Activated CD8-positive, alpha-beta T cell treated with anti-CD3 and anti-CD28 coated beads for 36 hours (primary cell): ENCODE results near the gene FAM83B. TPM values are rescaled to one million over a fixed set of nuclear protein-coding genes. Genes with fewer than 3 reads are reported as not detected.
"Not testable (repeated sequence)": the region's sequence is repeated elsewhere in the genome, so short reads cannot be mapped to it uniquely, and the experiment has no call there.

Experiments used
- ATAC-seq: fragments of 200-7000 bp; cut with Tn5 transposase; one replicate; pipeline ENCODE4 v1.10.0; 2021; ENCODE audit warnings: mild to moderate bottlenecking, moderate library complexity
- CTCF ChIA-PET: fragments of 350-600 bp; sonication (Branson Sonifier 250); formaldehyde crosslinking; loops from one replicate; lab custom pipeline; 2021; ENCODE audit warnings: antibody characterized with exemption; lab: Charles Lee
- POLR2A ChIA-PET: fragments of 350-600 bp; sonication (Branson Sonifier 250); formaldehyde crosslinking; loops from one replicate; lab custom pipeline; 2021; ENCODE audit warnings: antibody characterized with exemption; lab: Charles Lee
- DNase-seq: peaks from one replicate; pipeline ENCODE4 v3.0.0-alpha.2; 2020
- H3K27ac Mint-ChIP-seq: one replicate; pipeline ENCODE4 v1.8.0; 2021; ENCODE audit warnings: mild to moderate bottlenecking, mixed read lengths
- H3K27me3 Mint-ChIP-seq: one replicate; pipeline ENCODE4 v1.8.0; 2021; ENCODE audit warnings: mixed read lengths
- H3K36me3 Mint-ChIP-seq: one replicate; pipeline ENCODE4 v1.8.0; 2021; ENCODE audit warnings: low read depth, mixed read lengths
- H3K4me1 Mint-ChIP-seq: one replicate; pipeline ENCODE4 v1.8.0; 2021; ENCODE audit warnings: low read depth, mixed read lengths
- H3K4me3 Mint-ChIP-seq: one replicate; pipeline ENCODE4 v1.8.0; 2021; ENCODE audit warnings: mild to moderate bottlenecking, moderate library complexity, mixed read lengths
- H3K9me3 Mint-ChIP-seq: one replicate; pipeline ENCODE4 v1.8.0; 2021; ENCODE audit warnings: mixed read lengths
- intact Hi-C: fragments of 100-400 bp; cut with micrococcal nuclease; formaldehyde crosslinking; loops from one replicate; pipeline ENCODE4 v1.10.0; 2022
- total RNA-seq, 2 experiments: library from RNA; stranded (reverse); gene quantifications; one replicate each; pipeline ENCODE4 v1.2.3, GENCODE V29; 2021
- TF ChIP-seq, protein P1 (sequence below): fragments of 200-600 bp; IDR thresholded peaks from one replicate; pipeline ENCODE4 v1.8.0; 2022; ENCODE audit warnings: antibody characterized with exemption, mild to moderate bottlenecking

Gene FAM83B
- total RNA-seq, 2 experiments from 2014 or later, result not detected

DNA sequence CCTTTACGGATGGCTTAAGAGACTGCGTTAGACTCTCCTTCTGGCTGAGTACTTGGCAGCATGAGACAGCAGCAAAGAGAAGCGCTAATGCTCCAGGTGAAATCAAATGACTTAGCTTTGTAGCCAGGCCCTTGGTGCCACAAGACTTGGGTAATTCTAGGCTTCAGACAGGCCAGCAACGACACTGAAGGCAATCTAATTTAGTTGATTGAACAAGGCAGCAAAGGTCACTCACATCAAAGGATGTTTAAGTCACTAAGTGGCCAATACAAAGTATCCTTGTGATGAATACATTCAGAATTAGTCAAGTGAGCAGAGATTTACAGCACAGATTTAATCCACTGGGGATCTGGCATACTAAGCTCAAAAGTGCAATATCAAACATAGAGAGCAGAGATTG, 113.2 kb downstream of the FAM83B start:
- intact Hi-C loops, result no loop called here
- Mint-ChIP-seq H3K4me1 (no peaks in the 10 kb centered on the region), H3K9me3 (no peaks in the 10 kb centered on the region), H3K27ac (no peak overlapping the region), H3K36me3 (no peaks in the 10 kb centered on the region), H3K27me3 (no peaks in the 10 kb centered on the region), H3K4me3 (no peak overlapping the region)
- TF ChIP-seq, protein P1, sequence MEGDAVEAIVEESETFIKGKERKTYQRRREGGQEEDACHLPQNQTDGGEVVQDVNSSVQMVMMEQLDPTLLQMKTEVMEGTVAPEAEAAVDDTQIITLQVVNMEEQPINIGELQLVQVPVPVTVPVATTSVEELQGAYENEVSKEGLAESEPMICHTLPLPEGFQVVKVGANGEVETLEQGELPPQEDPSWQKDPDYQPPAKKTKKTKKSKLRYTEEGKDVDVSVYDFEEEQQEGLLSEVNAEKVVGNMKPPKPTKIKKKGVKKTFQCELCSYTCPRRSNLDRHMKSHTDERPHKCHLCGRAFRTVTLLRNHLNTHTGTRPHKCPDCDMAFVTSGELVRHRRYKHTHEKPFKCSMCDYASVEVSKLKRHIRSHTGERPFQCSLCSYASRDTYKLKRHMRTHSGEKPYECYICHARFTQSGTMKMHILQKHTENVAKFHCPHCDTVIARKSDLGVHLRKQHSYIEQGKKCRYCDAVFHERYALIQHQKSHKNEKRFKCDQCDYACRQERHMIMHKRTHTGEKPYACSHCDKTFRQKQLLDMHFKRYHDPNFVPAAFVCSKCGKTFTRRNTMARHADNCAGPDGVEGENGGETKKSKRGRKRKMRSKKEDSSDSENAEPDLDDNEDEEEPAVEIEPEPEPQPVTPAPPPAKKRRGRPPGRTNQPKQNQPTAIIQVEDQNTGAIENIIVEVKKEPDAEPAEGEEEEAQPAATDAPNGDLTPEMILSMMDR, result no peak
- POLR2A ChIA-PET, result no interaction called here
- ATAC-seq, result no peak
- no peak for DNase-seq
- CTCF ChIA-PET, result no interaction called here

DNA sequence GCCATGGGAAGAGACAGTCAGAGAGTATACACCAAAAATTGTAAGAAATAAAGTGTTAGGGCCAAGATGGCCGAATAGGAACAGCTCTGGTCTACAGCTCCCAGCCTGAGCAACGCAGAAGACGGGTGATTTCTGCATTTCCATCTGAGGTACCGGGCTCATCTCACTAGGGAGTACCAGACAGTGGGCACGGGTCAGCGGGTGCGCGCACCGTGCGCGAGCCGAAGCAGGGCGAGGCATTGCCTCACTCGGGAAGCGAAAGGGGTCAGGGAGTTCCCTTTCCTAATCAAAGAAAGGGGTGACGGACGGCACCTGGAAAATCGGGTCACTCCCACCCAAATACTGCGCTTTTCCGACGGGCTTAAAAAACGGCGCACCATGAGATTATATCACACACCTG, 114.8 kb downstream of the FAM83B start:
- DNase-seq, H3K9me3 Mint-ChIP-seq, POLR2A ChIA-PET, H3K36me3 Mint-ChIP-seq, H3K4me3 Mint-ChIP-seq, ATAC-seq, H3K4me1 Mint-ChIP-seq, H3K27ac Mint-ChIP-seq, CTCF ChIA-PET, intact Hi-C loops, H3K27me3 Mint-ChIP-seq: not testable (repeated sequence)

DNA sequence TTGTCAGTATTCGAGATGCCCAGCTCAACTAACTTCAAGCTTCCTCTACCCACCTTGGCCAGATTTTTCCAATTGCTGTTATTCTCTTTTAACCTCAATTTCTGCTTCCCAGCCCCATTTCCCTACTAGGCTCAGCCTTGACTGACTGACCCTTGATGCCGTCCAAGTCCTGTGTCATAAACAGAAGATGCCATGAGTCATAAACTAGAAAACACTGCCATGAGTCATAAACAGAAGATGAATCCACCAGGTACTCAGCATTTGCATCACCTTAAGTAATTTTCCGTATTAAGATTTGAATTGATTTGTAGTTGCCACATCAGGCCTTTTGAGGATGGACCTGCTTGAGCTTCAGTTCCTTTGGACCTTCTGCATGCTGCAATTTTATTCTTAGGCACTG, 123.8 kb downstream of the FAM83B start:
- Mint-ChIP-seq H3K9me3 (peaks cover 2% of the 10 kb centered on the region), H3K4me1 (no peaks in the 10 kb centered on the region), H3K4me3 (no peak overlapping the region), H3K27me3 (no peaks in the 10 kb centered on the region), H3K27ac (no peak overlapping the region), H3K36me3 (no peaks in the 10 kb centered on the region)
- ChIA-PET POLR2A (no interaction called here), CTCF (no interaction called here)
- DNase-seq, result no peak
- intact Hi-C loops, result no loop called here
- TF ChIP-seq, protein P1, result no peak
- ATAC-seq, result no peak

DNA sequence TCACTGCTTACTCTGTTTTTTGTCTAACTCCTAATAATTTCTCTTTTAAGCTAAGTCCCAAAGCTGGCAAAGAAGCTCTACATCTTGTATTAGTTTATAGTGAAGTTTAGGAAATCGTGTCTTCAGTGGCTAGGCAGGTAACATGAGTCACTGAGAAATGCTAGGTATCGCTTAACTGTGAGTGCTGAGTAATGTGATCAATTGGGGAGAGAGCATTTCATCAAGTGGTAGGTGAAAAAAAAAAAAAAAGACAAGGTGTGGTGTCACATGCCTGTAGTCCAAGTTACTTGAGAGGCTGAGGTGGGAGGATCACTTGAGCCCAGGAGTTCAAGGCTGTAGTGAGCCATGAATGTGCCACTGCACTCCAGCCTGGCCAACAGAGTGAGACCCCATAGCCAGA, 125.3 kb downstream of the FAM83B start:
- ChIA-PET CTCF (no interaction called here), POLR2A (no interaction called here)
- Mint-ChIP-seq H3K4me1 (no peaks in the 10 kb centered on the region), H3K4me3 (no peak overlapping the region), H3K27me3 (no peaks in the 10 kb centered on the region), H3K36me3 (no peaks in the 10 kb centered on the region), H3K27ac (no peak overlapping the region), H3K9me3 (peaks cover 2% of the 10 kb centered on the region)
- TF ChIP-seq, protein P1, result no peak
- intact Hi-C loops, result no loop called here
- no peak for ATAC-seq
- DNase-seq, result no peak

DNA sequence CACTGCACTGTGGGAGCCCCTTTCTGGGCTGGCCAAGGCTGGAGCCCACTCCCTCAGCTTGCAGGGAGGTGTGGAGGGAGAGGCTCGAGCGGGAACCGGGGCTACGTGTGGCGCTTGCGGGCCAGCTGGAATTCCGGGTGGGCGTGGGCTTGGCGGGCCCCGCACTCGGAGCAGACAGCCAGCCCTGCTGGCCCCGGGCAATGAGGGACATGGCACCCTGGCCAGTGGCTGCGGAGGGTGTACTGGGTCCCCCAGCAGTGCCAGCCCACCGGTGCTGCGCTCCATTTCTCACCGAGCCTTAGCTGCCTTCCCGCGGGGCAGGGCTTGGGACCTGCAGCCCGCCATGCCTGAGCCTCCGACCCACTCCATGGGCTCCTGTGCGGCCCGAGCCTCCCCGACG, 132.6 kb downstream of the FAM83B start:
- DNase-seq, H3K4me3 Mint-ChIP-seq, CTCF ChIA-PET, intact Hi-C loops, H3K4me1 Mint-ChIP-seq, H3K27ac Mint-ChIP-seq, ATAC-seq, H3K9me3 Mint-ChIP-seq, H3K36me3 Mint-ChIP-seq, H3K27me3 Mint-ChIP-seq, POLR2A ChIA-PET: not testable (repeated sequence)

DNA sequence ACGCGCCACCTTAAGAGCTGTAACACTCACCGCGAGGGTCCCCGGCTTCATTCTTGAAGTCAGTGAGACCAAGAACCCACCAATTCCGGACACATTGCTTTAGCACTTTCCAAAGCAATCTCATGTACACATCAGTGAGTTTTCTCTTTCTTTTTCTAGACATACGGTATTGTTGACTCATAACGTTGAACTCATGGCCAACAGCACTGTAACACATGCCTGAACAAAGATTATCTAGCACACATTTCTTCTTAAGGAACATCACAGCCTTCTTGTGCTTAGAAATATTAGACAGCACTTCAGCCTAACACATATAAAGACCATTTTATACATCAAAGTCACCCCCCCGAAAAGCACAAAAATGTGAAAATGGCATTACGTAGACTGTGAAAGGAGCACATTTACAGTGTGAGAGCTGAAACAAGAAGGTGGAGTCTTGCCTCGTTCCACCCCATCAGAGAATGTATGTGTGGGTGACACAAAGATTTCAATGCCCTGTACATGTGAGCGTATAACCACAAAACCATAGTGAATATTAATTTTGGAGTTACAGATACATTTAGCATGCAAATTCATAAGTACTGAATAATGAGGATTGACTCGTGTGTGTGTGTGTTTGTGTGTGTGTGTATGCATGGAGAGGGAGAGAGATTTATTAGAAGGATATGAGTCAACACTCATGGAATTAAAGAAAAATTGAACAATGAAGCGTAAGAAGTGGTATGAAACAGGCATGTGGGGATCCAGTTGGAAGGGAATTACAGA, 134.1 kb downstream of the FAM83B start:
- no peak overlapping the region for H3K27ac Mint-ChIP-seq
- intact Hi-C loops, result no loop called here
- CTCF ChIA-PET, result no interaction called here
- H3K4me3 Mint-ChIP-seq, result no peak overlapping the region
- POLR2A ChIA-PET, result no interaction called here
- H3K9me3 Mint-ChIP-seq, result peaks cover 5% of the 10 kb centered on the region
- DNase-seq (no peak), ATAC-seq (no peak)
- no peaks in the 10 kb centered on the region for H3K4me1 Mint-ChIP-seq
- H3K36me3 Mint-ChIP-seq, result no peaks in the 10 kb centered on the region
- no peaks in the 10 kb centered on the region for H3K27me3 Mint-ChIP-seq
- TF ChIP-seq, protein P1, result no peak
